WTC11 (cell line): ENCODE results near the gene ZNF718.

Source experiments
- JUN ChIP-seq: sonication (generic); formaldehyde crosslinking; IDR thresholded peaks from 2 replicates; pipeline ENCODE4 v1.8.0; 2023; ENCODE audit warnings: mild to moderate bottlenecking, missing genetic modification reagents
- NR2C2 ChIP-seq: sonication (generic); formaldehyde crosslinking; IDR thresholded peaks from 2 replicates; pipeline ENCODE4 v1.8.0; 2022; ENCODE audit warnings: mild to moderate bottlenecking, missing genetic modification reagents
- RELA ChIP-seq: sonication (generic); formaldehyde crosslinking; IDR thresholded peaks from 2 replicates; pipeline ENCODE4 v1.8.1; 2022; ENCODE audit warnings: missing genetic modification reagents, mild to moderate bottlenecking, borderline replicate concordance
- SP1 ChIP-seq: sonication (generic); formaldehyde crosslinking; conservative IDR thresholded peaks from 2 replicates; pipeline ENCODE4 v1.8.1; 2022; ENCODE audit warnings: missing genetic modification reagents

GRCh38 chr4:146621-147020 lies 22.3 kb downstream of the ZNF718 start:
- TF ChIP-seq NR2C2 (CRISPR knock-in tag) = no peak
- no peak for TF ChIP-seq RELA (CRISPR knock-in tag)
- no peak for TF ChIP-seq SP1 (CRISPR knock-in tag)
- TF ChIP-seq JUN = no peak
